Measurements from ENCODE around the gene XYLT1.

XYLT1 gene

GRCh38 chr16:17062676-17063075 is 408.1 kb downstream of the XYLT1 start (continued):
- TF ChIP-seq POU6F1 (CRISPR knock-in tag; IDR thresholded peaks at IDR 0.05; ENCODE audit: borderline replicate concordance, low read depth) = no peak
- no peak for TF ChIP-seq SNAI2 (CRISPR knock-in tag; IDR thresholded peaks at IDR 0.05)
- TF ChIP-seq BACH2 (CRISPR knock-in tag; IDR thresholded peaks at IDR 0.05; ENCODE audit: borderline replicate concordance) = no peak
- no peak for TF ChIP-seq ARNTL (CRISPR knock-in tag; IDR thresholded peaks at IDR 0.05; ENCODE audit: borderline replicate concordance, low read depth)
- no peak for TF ChIP-seq GLIS3 (CRISPR knock-in tag; IDR thresholded peaks at IDR 0.05)
- TF ChIP-seq ZFP3 (CRISPR knock-in tag; IDR thresholded peaks at IDR 0.05) = no peak
- no peak for TF ChIP-seq ZNF565 (CRISPR knock-in tag; conservative IDR thresholded peaks at IDR 0.05; ENCODE audit: low read depth)

GRCh38 chr16:17061326-17061725 is 409.4 kb downstream of the XYLT1 start:
- TF ChIP-seq ZFP3 (CRISPR knock-in tag; IDR thresholded peaks at IDR 0.05) = no peak
- TF ChIP-seq PATZ1 (CRISPR knock-in tag; IDR thresholded peaks at IDR 0.05; ENCODE audit: borderline replicate concordance) = no peak
- TF ChIP-seq CREB5 (CRISPR knock-in tag; IDR thresholded peaks at IDR 0.05; ENCODE audit: low read depth) = no peak
- no peak for TF ChIP-seq ARNTL (CRISPR knock-in tag; IDR thresholded peaks at IDR 0.05; ENCODE audit: borderline replicate concordance, low read depth)
- TF ChIP-seq ZFP30 (CRISPR knock-in tag; IDR thresholded peaks at IDR 0.05) = no peak
- TF ChIP-seq RARB (CRISPR knock-in tag; IDR thresholded peaks at IDR 0.05) = no peak
- TF ChIP-seq TSHZ2 (CRISPR knock-in tag; IDR thresholded peaks at IDR 0.05) = no peak
- no peak for TF ChIP-seq ESRRG (CRISPR knock-in tag; IDR thresholded peaks at IDR 0.05)
- no peak for TF ChIP-seq ZNF70 (CRISPR knock-in tag; IDR thresholded peaks at IDR 0.05)
- no peak for TF ChIP-seq GLIS3 (CRISPR knock-in tag; IDR thresholded peaks at IDR 0.05)
- TF ChIP-seq CSRNP3 (CRISPR knock-in tag; IDR thresholded peaks at IDR 0.05) = no peak
- no peak for TF ChIP-seq ISL1 (CRISPR knock-in tag; IDR thresholded peaks at IDR 0.05)
- no peak for TF ChIP-seq PPARA (CRISPR knock-in tag; IDR thresholded peaks at IDR 0.05; ENCODE audit: borderline replicate concordance)
- no peak for TF ChIP-seq POU6F1 (CRISPR knock-in tag; IDR thresholded peaks at IDR 0.05; ENCODE audit: borderline replicate concordance, low read depth)
- TF ChIP-seq ZC3H10 (CRISPR knock-in tag; IDR thresholded peaks at IDR 0.05) = no peak
- TF ChIP-seq OSR1 (CRISPR knock-in tag; IDR thresholded peaks at IDR 0.05) = no peak
- no peak for TF ChIP-seq SNAI2 (CRISPR knock-in tag; IDR thresholded peaks at IDR 0.05)
- no peak for ATAC-seq

- TF ChIP-seq TCF4 (CRISPR knock-in tag; IDR thresholded peaks at IDR 0.05; ENCODE audit: borderline replicate concordance) (peak; percentile 62; the same call in 1 of the 2 replicates), CREB5 (CRISPR knock-in tag; IDR thresholded peaks at IDR 0.05; ENCODE audit: low read depth) (no peak), BACH2 (CRISPR knock-in tag; IDR thresholded peaks at IDR 0.05; ENCODE audit: borderline replicate concordance) (no peak), ZNF70 (CRISPR knock-in tag; IDR thresholded peaks at IDR 0.05) (no peak), ARNTL (CRISPR knock-in tag; IDR thresholded peaks at IDR 0.05; ENCODE audit: borderline replicate concordance, low read depth) (no peak)
- ATAC-seq = no peak; the same call in 2 of the 3 replicates
Measured at GRCh38 chr16:17058471-17058870, 412.3 kb downstream of the XYLT1 start.
